A549 (cell line): ENCODE results near the gene ASIC1. TPM values are rescaled to one million over a fixed set of nuclear protein-coding genes. Genes with fewer than 3 reads are reported as not detected.

Experiments used
- ATAC-seq, 2 experiments: fragments of 200-7000 bp in 1 of 2; fragments of >200 bp in 1 of 2; cut with Nextera tagmentation in 1 of 2; cut with Tn5 transposase in 1 of 2; 3 replicates each; pipeline versions ENCODE4 v1.8.0 to v1.9.1; 2018 to 2020; ENCODE audit warnings: mild to moderate bottlenecking in 1 of 2, moderate library complexity in 1 of 2
- CTCF ChIA-PET: fragments of 300-600 bp; sonication (Branson Sonifier 250); formaldehyde crosslinking; extraction: SDS; loops from one replicate; lab custom pipeline; 2021; ENCODE audit warnings: antibody characterized with exemption, inconsistent platforms; lab: Yijun Ruan, JAX
- POLR2A ChIA-PET: fragments of 350-600 bp; formaldehyde crosslinking; extraction: SDS; loops from one replicate; lab custom pipeline; 2021; ENCODE audit warnings: antibody characterized with exemption, inconsistent platforms; lab: Yijun Ruan, JAX
- DNase-seq, 2 experiments: peaks; one replicate each; pipeline versions ENCODE4 v3.0.0 to v3.0.0-alpha.2; 2011 to 2016; ENCODE audit warnings: low read depth in 1 of 2, low spot score in 1 of 2
- FAIRE-seq: peaks from 2 replicates; lab custom pipeline; 2011; peaks lifted over from hg19 to GRCh38; lab: Jason Lieb, UNC
- H3K27ac ChIP-seq, 2 experiments: fragments of >200 bp; sonication (Bioruptor Twin); formaldehyde crosslinking; 3 replicates each; pipeline ENCODE4 v1.5.1; 2016 to 2017
- H3K4me1 ChIP-seq: fragments of >200 bp; sonication (Bioruptor Twin); formaldehyde crosslinking; 3 replicates; pipeline ENCODE4 v1.6.1; 2016
- H3K4me2 ChIP-seq: fragments of >200 bp; sonication (Bioruptor Twin); formaldehyde crosslinking; 3 replicates; pipeline ENCODE4 v1.6.1; 2016
- H3K4me3 ChIP-seq: fragments of >200 bp; sonication (Bioruptor Twin); formaldehyde crosslinking; 3 replicates; pipeline ENCODE4 v1.5.1; 2016
- H3K9me3 ChIP-seq: fragments of >200 bp; sonication (Bioruptor Twin); formaldehyde crosslinking; 3 replicates; pipeline ENCODE4 v1.6.1; 2016
- BHLHE40 ChIP-seq: IDR thresholded peaks from 2 replicates; pipeline ENCODE4 v1.6.1; 2012; ENCODE audit warnings: low read depth, low read length, inconsistent platforms
- ESRRA ChIP-seq: fragments of 150-350 bp; IDR thresholded peaks from 2 replicates; pipeline ENCODE4 v1.6.1; 2014; ENCODE audit warnings: mild to moderate bottlenecking, low read length, borderline replicate concordance
- FOXS1 ChIP-seq: fragments of 250-450 bp; sonication (Bioruptor Pico); IDR thresholded peaks from 2 replicates; pipeline ENCODE4 v1.5.0; 2020; ENCODE audit warnings: mild to moderate bottlenecking, moderate library complexity
- JUNB ChIP-seq: fragments of >200 bp; sonication (Bioruptor Twin); formaldehyde crosslinking; IDR thresholded peaks from 2 replicates; pipeline ENCODE4 v1.6.1; 2016
- MAFK ChIP-seq: fragments of 450-650 bp; IDR thresholded peaks from 2 replicates; pipeline ENCODE4 v1.6.1; 2014; ENCODE audit not compliant: partially characterized antibody
- NPAS2 ChIP-seq: fragments of 250-450 bp; sonication (Bioruptor Pico); IDR thresholded peaks from 2 replicates; pipeline ENCODE4 v1.8.0; 2022; ENCODE audit warnings: mild to moderate bottlenecking, moderate library complexity, borderline replicate concordance
- RFX5 ChIP-seq: fragments of 450-650 bp; IDR thresholded peaks from 2 replicates; pipeline ENCODE4 v1.7.1; 2014; ENCODE audit warnings: antibody characterized with exemption, mild to moderate bottlenecking, moderate library complexity
- SMC3 ChIP-seq: fragments of >200 bp; sonication (Bioruptor Twin); formaldehyde crosslinking; IDR thresholded peaks from 3 replicates; pipeline ENCODE4 v1.6.1; 2018; ENCODE audit warnings: inconsistent platforms
- TFCP2L1 ChIP-seq: fragments of 250-450 bp; sonication (Bioruptor Pico); IDR thresholded peaks from 2 replicates; pipeline ENCODE4 v1.5.0; 2021; ENCODE audit warnings: mild to moderate bottlenecking
- TP53 ChIP-seq: fragments of 250-450 bp; sonication (Bioruptor Pico); IDR thresholded peaks from 2 replicates; pipeline ENCODE4 v1.5.0; 2021; ENCODE audit warnings: mild to moderate bottlenecking, moderate library complexity
- ZFP36 ChIP-seq: fragments of 450-650 bp; IDR thresholded peaks from 2 replicates; pipeline ENCODE4 v1.6.1; 2014; ENCODE audit warnings: borderline replicate concordance; ENCODE audit not compliant: partially characterized antibody
- ZSCAN20 ChIP-seq: fragments of 250-450 bp; sonication (Bioruptor Pico); IDR thresholded peaks from 2 replicates; pipeline ENCODE4 v1.8.0; 2022; ENCODE audit warnings: mild to moderate bottlenecking, moderate library complexity
- WGBS: methylation state at CpG from one replicate; pipeline ENCODE4 v1.1.6; 2017; ENCODE audit errors: missing lambda C conversion rate; 5-methylcytosine and 5-hydroxymethylcytosine counted together
- polyA plus RNA-seq, 4 experiments: library from polyadenylated mRNA; depleted of rRNA in 3 of 4; stranded (reverse); fragments of >200 nt; fragmentation: RNase III in 1 of 4; extraction: RNeasy Plus Mini Kit Qiagen cat#74134 plus additional on column Dnase treatment in 1 of 4; gene quantifications; 2 replicates in 3 of 4; 3 replicates in 1 of 4; pipeline ENCODE4 v1.2.3, GENCODE V29; 2011 to 2017
- TF ChIP-seq, protein P1 (sequence below): fragments of 250-450 bp; sonication (Bioruptor Pico); IDR thresholded peaks from 2 replicates; pipeline ENCODE4 v1.5.0; 2021; ENCODE audit warnings: mild to moderate bottlenecking, moderate library complexity, borderline replicate concordance
- TF ChIP-seq, protein P2 (sequence below): fragments of >200 bp; sonication (Bioruptor Twin); formaldehyde crosslinking; IDR thresholded peaks from 2 replicates; pipeline ENCODE4 v1.6.1; 2016
- TF ChIP-seq, protein P3 (sequence below): fragments of >200 bp; sonication (Bioruptor Twin); formaldehyde crosslinking; IDR thresholded peaks from 3 replicates; pipeline ENCODE4 v1.6.1; 2016
- TF ChIP-seq, protein P4 (sequence below): IDR thresholded peaks from 2 replicates; pipeline ENCODE4 v1.6.1; 2012; ENCODE audit warnings: low read depth, borderline replicate concordance

ASIC1 gene
- polyA plus RNA-seq, 2 of the 4 experiments (the other 2 are of a cell fraction): 6.0 to 6.7 TPM

DNA sequence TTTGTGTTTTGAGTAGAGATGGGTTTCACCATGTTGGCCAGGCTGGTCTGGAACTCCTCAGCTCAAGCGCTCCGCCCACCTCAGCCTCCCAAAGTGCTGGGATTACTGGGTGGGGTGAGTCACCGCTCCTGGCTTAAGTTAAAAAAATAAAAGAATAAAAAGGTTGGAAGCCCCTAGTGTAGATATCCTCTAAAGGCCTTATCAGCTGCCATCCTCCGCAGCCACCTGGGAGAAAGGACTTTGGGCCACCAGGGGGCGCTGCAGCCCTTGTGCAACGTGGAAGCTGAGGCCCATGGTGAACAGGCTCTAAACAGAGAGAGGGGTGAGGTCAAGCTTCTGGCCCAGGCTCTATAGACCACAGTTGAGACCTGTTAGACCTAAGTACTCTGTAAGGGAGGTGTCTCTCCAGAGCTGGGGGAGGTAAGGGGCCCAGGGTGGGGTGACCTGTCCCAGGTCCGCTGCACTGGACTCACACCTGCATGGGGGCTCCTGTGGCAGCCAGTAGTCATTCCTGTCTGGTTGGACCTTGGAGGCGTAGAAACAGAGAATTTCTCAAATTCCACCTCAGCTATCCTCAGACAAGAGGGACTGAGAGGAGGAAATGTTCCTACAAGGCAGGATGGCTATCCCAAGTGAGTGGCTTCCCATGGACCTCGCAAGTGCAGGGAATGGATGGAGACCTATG, 18.1 kb upstream of the ASIC1 start (continued):
- TF ChIP-seq, protein P1, sequence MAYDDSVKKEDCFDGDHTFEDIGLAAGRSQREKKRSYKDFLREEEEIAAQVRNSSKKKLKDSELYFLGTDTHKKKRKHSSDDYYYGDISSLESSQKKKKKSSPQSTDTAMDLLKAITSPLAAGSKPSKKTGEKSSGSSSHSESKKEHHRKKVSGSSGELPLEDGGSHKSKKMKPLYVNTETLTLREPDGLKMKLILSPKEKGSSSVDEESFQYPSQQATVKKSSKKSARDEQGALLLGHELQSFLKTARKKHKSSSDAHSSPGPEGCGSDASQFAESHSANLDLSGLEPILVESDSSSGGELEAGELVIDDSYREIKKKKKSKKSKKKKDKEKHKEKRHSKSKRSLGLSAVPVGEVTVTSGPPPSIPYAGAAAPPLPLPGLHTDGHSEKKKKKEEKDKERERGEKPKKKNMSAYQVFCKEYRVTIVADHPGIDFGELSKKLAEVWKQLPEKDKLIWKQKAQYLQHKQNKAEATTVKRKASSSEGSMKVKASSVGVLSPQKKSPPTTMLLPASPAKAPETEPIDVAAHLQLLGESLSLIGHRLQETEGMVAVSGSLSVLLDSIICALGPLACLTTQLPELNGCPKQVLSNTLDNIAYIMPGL (CRISPR knock-in tag): no peak
- TF ChIP-seq, protein P2, sequence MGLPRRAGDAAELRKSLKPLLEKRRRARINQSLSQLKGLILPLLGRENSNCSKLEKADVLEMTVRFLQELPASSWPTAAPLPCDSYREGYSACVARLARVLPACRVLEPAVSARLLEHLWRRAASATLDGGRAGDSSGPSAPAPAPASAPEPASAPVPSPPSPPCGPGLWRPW: no peak
- no peak for TF ChIP-seq TFCP2L1 (CRISPR knock-in tag)

DNA sequence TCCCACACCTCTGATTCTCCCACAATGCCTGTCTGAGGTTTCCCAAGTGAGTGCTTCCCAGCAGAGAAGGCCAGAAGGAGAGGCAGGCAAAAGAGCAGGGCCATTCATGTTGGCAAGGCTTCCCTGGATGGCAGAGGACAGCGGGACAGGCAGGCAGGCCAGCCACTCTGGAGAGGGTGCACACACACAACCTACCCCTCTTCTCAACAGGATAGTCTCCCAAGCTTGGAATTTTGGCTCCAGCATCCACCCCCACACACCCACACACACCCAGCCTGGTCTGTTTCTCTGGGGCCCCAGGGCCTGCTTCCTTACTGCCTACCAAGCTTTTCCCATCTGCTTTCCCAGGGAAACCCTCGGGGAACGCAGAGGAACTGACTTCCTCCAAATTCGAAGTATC, 16.7 kb upstream of the ASIC1 start:
- Histone ChIP-seq H3K4me1 (no peaks in the 10 kb centered on the region), H3K27ac (no peak overlapping the region), H3K9me3 (no peaks in the 10 kb centered on the region), H3K4me3 (no peak overlapping the region), H3K4me2 (no peak overlapping the region)
- DNase-seq (no peak), FAIRE-seq (no peak), ATAC-seq (no peak)
- 49% methylated on average over 4 of the region's 4 CpGs for WGBS
- CTCF ChIA-PET: interaction anchor here (0.8 to 10.7 kb wide), 10 partner anchors 8 to 73 kb away, joined by 3 to 185 read pairs (median 35); no protein-coding TSS in a partner anchor
- POLR2A ChIA-PET: no interaction called here
- no peak for TF ChIP-seq RFX5
- no peak for TF ChIP-seq ESRRA
- TF ChIP-seq, protein P3, sequence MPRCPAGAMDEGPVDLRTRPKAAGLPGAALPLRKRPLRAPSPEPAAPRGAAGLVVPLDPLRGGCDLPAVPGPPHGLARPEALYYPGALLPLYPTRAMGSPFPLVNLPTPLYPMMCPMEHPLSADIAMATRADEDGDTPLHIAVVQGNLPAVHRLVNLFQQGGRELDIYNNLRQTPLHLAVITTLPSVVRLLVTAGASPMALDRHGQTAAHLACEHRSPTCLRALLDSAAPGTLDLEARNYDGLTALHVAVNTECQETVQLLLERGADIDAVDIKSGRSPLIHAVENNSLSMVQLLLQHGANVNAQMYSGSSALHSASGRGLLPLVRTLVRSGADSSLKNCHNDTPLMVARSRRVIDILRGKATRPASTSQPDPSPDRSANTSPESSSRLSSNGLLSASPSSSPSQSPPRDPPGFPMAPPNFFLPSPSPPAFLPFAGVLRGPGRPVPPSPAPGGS: no peak
- no peak for TF ChIP-seq NPAS2
- TF ChIP-seq JUNB: no peak
- TF ChIP-seq BHLHE40: no peak
- no peak for TF ChIP-seq SMC3
- TF ChIP-seq, protein P4, sequence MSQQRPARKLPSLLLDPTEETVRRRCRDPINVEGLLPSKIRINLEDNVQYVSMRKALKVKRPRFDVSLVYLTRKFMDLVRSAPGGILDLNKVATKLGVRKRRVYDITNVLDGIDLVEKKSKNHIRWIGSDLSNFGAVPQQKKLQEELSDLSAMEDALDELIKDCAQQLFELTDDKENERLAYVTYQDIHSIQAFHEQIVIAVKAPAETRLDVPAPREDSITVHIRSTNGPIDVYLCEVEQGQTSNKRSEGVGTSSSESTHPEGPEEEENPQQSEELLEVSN: no peak
- TF ChIP-seq ZFP36: no peak
- TF ChIP-seq TP53 (CRISPR knock-in tag): no peak
- TF ChIP-seq, protein P1 (CRISPR knock-in tag): no peak
- no peak for TF ChIP-seq FOXS1 (CRISPR knock-in tag)
- no peak for TF ChIP-seq MAFK
- no peak for TF ChIP-seq ZSCAN20 (CRISPR knock-in tag)
